HEK293T (cell line): ENCODE data around the gene ZNF514.

Experiments used
- BHLHE40 ChIP-seq: fragments of 450-650 bp; IDR thresholded peaks from 2 replicates; pipeline ENCODE4 v1.6.1; 2016; ENCODE audit warnings: mild to moderate bottlenecking, moderate library complexity, borderline replicate concordance
- CTBP1 ChIP-seq: fragments of 450-650 bp; IDR thresholded peaks from 2 replicates; pipeline ENCODE4 v1.6.1; 2016; ENCODE audit warnings: borderline replicate concordance
- ELF4 ChIP-seq: fragments of 450-650 bp; IDR thresholded peaks from 2 replicates; pipeline ENCODE4 v1.6.1; 2017; ENCODE audit warnings: antibody characterized with exemption
- FOXA1 ChIP-seq: fragments of 450-650 bp; IDR thresholded peaks from 2 replicates; pipeline ENCODE4 v1.6.1; 2016; ENCODE audit warnings: mild to moderate bottlenecking
- FOXK2 ChIP-seq: fragments of 450-650 bp; IDR thresholded peaks from 2 replicates; pipeline ENCODE4 v1.6.1; 2016; ENCODE audit warnings: mild to moderate bottlenecking
- FOXM1 ChIP-seq: fragments of 450-650 bp; IDR thresholded peaks from 2 replicates; pipeline ENCODE4 v1.6.1; 2017; ENCODE audit warnings: mild to moderate bottlenecking, borderline replicate concordance
- L3MBTL2 ChIP-seq: fragments of 450-650 bp; conservative IDR thresholded peaks from 2 replicates; pipeline ENCODE4 v1.6.1; 2016; ENCODE audit warnings: mild to moderate bottlenecking
- LEF1 ChIP-seq: fragments of 450-650 bp; IDR thresholded peaks from 2 replicates; pipeline ENCODE4 v1.6.1; 2017; ENCODE audit warnings: mild to moderate bottlenecking, borderline replicate concordance
- NFRKB ChIP-seq: fragments of 450-650 bp; IDR thresholded peaks from 2 replicates; pipeline ENCODE4 v1.6.1; 2016; ENCODE audit warnings: mild to moderate bottlenecking, moderate library complexity
- PKNOX1 ChIP-seq: fragments of 450-650 bp; IDR thresholded peaks from 2 replicates; pipeline ENCODE4 v1.6.1; 2016
- SP1 ChIP-seq: fragments of 450-650 bp; IDR thresholded peaks from 2 replicates; pipeline ENCODE4 v1.6.1; 2017
- SUZ12 ChIP-seq: fragments of 450-650 bp; IDR thresholded peaks from 2 replicates; pipeline ENCODE4 v1.6.1; 2016; ENCODE audit warnings: mild to moderate bottlenecking
- TARDBP ChIP-seq: fragments of 450-650 bp; IDR thresholded peaks from 2 replicates; pipeline ENCODE4 v1.6.1; 2016

DNA sequence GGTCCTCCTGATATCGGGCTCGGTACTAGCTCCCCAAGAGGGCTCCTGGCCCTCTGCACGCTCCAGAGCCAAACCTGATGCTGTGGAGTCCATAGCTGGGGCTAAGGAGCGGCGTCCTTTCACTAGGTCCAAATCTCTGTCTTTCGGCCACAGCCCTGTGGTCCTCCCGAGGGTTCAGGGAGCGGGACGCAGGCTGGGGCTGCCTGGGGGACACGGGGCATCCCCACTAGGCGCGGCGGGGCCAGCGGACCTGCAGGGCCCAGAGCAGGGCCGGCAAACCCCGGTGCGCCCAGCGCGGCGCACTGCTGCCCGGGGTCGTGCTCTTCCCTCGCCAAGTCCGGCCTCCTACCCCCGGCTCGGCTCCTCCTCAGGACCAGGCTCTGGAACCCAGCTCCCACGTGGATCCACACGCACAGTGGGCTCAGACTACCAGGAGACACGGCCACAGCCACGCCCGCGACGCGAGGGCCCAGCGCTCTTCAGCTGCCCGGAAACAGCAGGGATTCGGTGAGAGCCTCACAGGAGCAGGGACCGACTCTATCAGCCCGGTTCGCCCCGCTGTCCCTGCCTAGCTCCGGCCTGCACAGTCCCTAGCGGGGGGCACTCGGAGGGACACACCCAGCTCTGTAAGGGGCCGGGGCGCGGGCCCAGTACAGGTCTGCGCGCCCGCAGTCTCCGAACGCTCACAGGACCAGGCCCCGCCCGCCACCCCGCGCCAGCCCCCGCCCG lies 593 bp downstream of the ZNF514 start:
- TF ChIP-seq L3MBTL2 (peak; percentile 47; the same call in 1 of the 2 replicates), PKNOX1 (no peak), SP1 (no peak), BHLHE40 (no peak), FOXA1 (no peak), TARDBP (no peak), SUZ12 (no peak), NFRKB (no peak), CTBP1 (no peak), LEF1 (no peak), ELF4 (no peak), FOXK2 (no peak), FOXM1 (no peak)
